Liver (tissue), 9 donors: Measurements from ENCODE around the gene PARVG. TPM values are rescaled to one million over a fixed set of nuclear protein-coding genes. Genes with fewer than 3 reads are reported as not detected.

Experiments
- DNase-seq: peaks from one replicate; pipeline ENCODE4 v3.0.0-alpha.2; 2017; ENCODE audit warnings: low spot score
- H3K27ac ChIP-seq, 2 donors: one replicate each; pipeline ENCODE4 v1.7.0; 2013; ENCODE audit warnings: inconsistent platforms in 2 of 2, low read length in 2 of 2, control low read depth in 1 of 2, low read depth in 1 of 2, mild to moderate bottlenecking in 1 of 2
- H3K27me3 ChIP-seq, 4 donors: one replicate each; pipeline versions ENCODE4 v1.6.1 to v1.7.0; 2013; ENCODE audit warnings: low read length in 3 of 4, inconsistent platforms in 1 of 4, mild to moderate bottlenecking in 1 of 4, moderate library complexity in 1 of 4; ENCODE audit not compliant: control insufficient read depth in 4 of 4, insufficient read depth in 4 of 4
- H3K36me3 ChIP-seq, 4 donors: one replicate each; pipeline versions ENCODE4 v1.6.1 to v1.7.0; 2013; ENCODE audit warnings: low read length in 3 of 4, mild to moderate bottlenecking in 3 of 4, low read depth in 1 of 4, moderate library complexity in 1 of 4; ENCODE audit not compliant: control insufficient read depth in 4 of 4, insufficient read depth in 3 of 4
- H3K4me1 ChIP-seq, 4 donors: one replicate each; pipeline versions ENCODE4 v1.6.1 to v1.7.0; 2013; ENCODE audit warnings: low read length in 3 of 4, mild to moderate bottlenecking in 3 of 4, moderate library complexity in 1 of 4; ENCODE audit not compliant: control insufficient read depth in 4 of 4, insufficient read depth in 4 of 4
- H3K4me3 ChIP-seq, 3 donors: one replicate each; pipeline versions ENCODE4 v1.6.1 to v1.7.0; 2013; ENCODE audit warnings: low read length in 3 of 3, control low read depth in 1 of 3, low read depth in 1 of 3, mild to moderate bottlenecking in 1 of 3
- H3K9ac ChIP-seq, 2 donors: one replicate each; pipeline ENCODE4 v1.7.0; 2013; ENCODE audit warnings: low read length in 2 of 2, mild to moderate bottlenecking in 2 of 2, moderate library complexity in 2 of 2, control low read depth in 1 of 2, low read depth in 1 of 2
- H3K9me3 ChIP-seq, 4 donors: one replicate each; pipeline versions ENCODE4 v1.6.1 to v1.7.0; 2013; ENCODE audit warnings: low read length in 3 of 4; ENCODE audit not compliant: control insufficient read depth in 4 of 4
- ATF3 ChIP-seq: IDR thresholded peaks from 2 replicates; pipeline ENCODE4 v1.6.1; 2016; ENCODE audit warnings: antibody characterized with exemption
- CTCF ChIP-seq: fragments of 150-350 bp; IDR thresholded peaks from 2 replicates; pipeline ENCODE4 v1.5.1; 2017; ENCODE audit warnings: improper control_type of control experiment, low read depth, low read length; ENCODE audit not compliant: missing input control
- EGR1 ChIP-seq, 2 donors: IDR thresholded peaks; 2 replicates each; pipeline ENCODE4 v1.6.1; 2016 to 2018; ENCODE audit warnings: antibody characterized with exemption in 2 of 2, low read depth in 2 of 2
- FOXA1 ChIP-seq: IDR thresholded peaks from 2 replicates; pipeline ENCODE4 v1.6.1; 2016; ENCODE audit warnings: antibody characterized with exemption
- FOXA2 ChIP-seq: IDR thresholded peaks from 2 replicates; pipeline ENCODE4 v1.6.1; 2016; ENCODE audit warnings: antibody characterized with exemption
- GABPA ChIP-seq, 2 donors: IDR thresholded peaks in 1 of 2; conservative IDR thresholded peaks in 1 of 2; 2 replicates each; pipeline ENCODE4 v1.6.1; 2016; ENCODE audit warnings: antibody characterized with exemption in 2 of 2, mild to moderate bottlenecking in 1 of 2, moderate library complexity in 1 of 2
- HNF4A ChIP-seq, 2 donors: conservative IDR thresholded peaks; 2 replicates each; pipeline ENCODE4 v1.6.1; 2016; ENCODE audit warnings: antibody characterized with exemption in 2 of 2, mild to moderate bottlenecking in 2 of 2
- HNF4G ChIP-seq: IDR thresholded peaks from 2 replicates; pipeline ENCODE4 v1.6.1; 2016; ENCODE audit warnings: antibody characterized with exemption
- JUND ChIP-seq, 2 donors: IDR thresholded peaks; 2 replicates each; pipeline ENCODE4 v1.6.1; 2016; ENCODE audit warnings: antibody characterized with exemption in 2 of 2
- NR2F2 ChIP-seq: IDR thresholded peaks from 2 replicates; pipeline ENCODE4 v1.6.1; 2016; ENCODE audit warnings: antibody characterized with exemption
- RAD21 ChIP-seq, 2 donors: IDR thresholded peaks; 2 replicates each; pipeline ENCODE4 v1.6.1; 2016; ENCODE audit warnings: antibody characterized with exemption in 2 of 2, mild to moderate bottlenecking in 2 of 2
- RXRA ChIP-seq, 2 donors: IDR thresholded peaks; 2 replicates each; pipeline ENCODE4 v1.6.1; 2017 to 2018; ENCODE audit warnings: antibody characterized with exemption in 2 of 2, mild to moderate bottlenecking in 1 of 2
- SP1 ChIP-seq: IDR thresholded peaks from 2 replicates; pipeline ENCODE4 v1.6.1; 2018; ENCODE audit warnings: antibody characterized with exemption, mild to moderate bottlenecking
- TAF1 ChIP-seq: conservative IDR thresholded peaks from 2 replicates; pipeline ENCODE4 v1.6.1; 2016; ENCODE audit warnings: antibody characterized with exemption, mild to moderate bottlenecking
- YY1 ChIP-seq: IDR thresholded peaks from 2 replicates; pipeline ENCODE4 v1.6.1; 2016; ENCODE audit warnings: antibody characterized with exemption, mild to moderate bottlenecking
- ZBTB33 ChIP-seq: IDR thresholded peaks from 2 replicates; pipeline ENCODE4 v1.6.1; 2016; ENCODE audit warnings: antibody characterized with exemption
- WGBS: extraction: QIAGEN DNeasy Blood & Tissue Kit; methylation state at CpG from one replicate; pipeline ENCODE4 v1.1.7; 2013; 5-methylcytosine and 5-hydroxymethylcytosine counted together
- polyA plus RNA-seq, 2 donors: library from polyadenylated mRNA; stranded (reverse) in 1 of 2; unstranded in 1 of 2; fragments of 200-250 nt in 1 of 2; fragments of >200 nt in 1 of 2; fragmentation: Nextera tagmentation in 1 of 2; extraction: Ambion mirVana in 1 of 2; gene quantifications; one replicate each; pipeline versions ENCODE4 v1.2.1 to v1.2.3, GENCODE V29; 2013 to 2015
- total RNA-seq, 2 donors: library from RNA; depleted of rRNA; stranded (reverse); fragments of >200 nt; gene quantifications; one replicate each; pipeline ENCODE4 v1.2.3, GENCODE V29; 2014
- TF ChIP-seq, protein P1 (sequence below): IDR thresholded peaks from 2 replicates; pipeline ENCODE4 v1.6.1; 2016; ENCODE audit warnings: antibody characterized with exemption
- TF ChIP-seq, protein P2 (sequence below): IDR thresholded peaks from 2 replicates; pipeline ENCODE4 v1.6.1; 2016; ENCODE audit warnings: antibody characterized with exemption, mild to moderate bottlenecking
- donor health status: healthy.
- donor health status: healthy.
- donor health status: healthy.
- donor health status: healthy.
- donor health status: healthy.

The PARVG gene
- total and polyA plus RNA-seq, 4 donors: 4.0 to 12.1 (median 6.6) TPM

DNA sequence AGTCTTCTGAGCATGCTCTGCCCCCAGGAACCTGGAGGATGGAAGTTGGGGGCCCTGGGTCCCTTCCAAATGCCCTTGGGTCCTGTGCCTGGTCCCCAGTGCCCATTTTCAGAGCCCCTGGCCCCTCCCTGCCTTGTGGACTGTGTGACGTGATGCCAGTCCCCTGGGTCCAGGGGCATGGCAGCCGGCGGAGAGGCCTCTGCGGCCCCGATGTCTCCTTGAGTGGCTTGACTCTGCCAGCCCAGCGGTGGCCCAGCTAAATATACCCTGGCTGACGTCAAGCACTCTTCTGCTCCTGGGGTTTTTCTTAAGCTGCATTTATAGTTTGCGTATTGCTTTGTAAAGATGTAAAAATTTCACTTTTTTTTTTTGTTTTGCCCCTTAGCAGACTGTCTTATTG is 35.2 kb upstream of the PARVG start:
- H3K4me3 ChIP-seq: no peak overlapping the region
- no peak for TF ChIP-seq FOXA2
- TF ChIP-seq NR2F2: no peak
- TF ChIP-seq GABPA (IDR thresholded peaks at IDR 0.05 in 1 of 2, conservative IDR thresholded peaks at IDR 0.05 in 1 of 2): no peak
- TF ChIP-seq RAD21 (IDR thresholded peaks at IDR 0.05): no peak
- TF ChIP-seq JUND (IDR thresholded peaks at IDR 0.05): no peak
- no peak for TF ChIP-seq ZBTB33
- TF ChIP-seq, protein P1, sequence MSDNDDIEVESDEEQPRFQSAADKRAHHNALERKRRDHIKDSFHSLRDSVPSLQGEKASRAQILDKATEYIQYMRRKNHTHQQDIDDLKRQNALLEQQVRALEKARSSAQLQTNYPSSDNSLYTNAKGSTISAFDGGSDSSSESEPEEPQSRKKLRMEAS: no peak
- no peak for TF ChIP-seq SP1
- TF ChIP-seq, protein P2, sequence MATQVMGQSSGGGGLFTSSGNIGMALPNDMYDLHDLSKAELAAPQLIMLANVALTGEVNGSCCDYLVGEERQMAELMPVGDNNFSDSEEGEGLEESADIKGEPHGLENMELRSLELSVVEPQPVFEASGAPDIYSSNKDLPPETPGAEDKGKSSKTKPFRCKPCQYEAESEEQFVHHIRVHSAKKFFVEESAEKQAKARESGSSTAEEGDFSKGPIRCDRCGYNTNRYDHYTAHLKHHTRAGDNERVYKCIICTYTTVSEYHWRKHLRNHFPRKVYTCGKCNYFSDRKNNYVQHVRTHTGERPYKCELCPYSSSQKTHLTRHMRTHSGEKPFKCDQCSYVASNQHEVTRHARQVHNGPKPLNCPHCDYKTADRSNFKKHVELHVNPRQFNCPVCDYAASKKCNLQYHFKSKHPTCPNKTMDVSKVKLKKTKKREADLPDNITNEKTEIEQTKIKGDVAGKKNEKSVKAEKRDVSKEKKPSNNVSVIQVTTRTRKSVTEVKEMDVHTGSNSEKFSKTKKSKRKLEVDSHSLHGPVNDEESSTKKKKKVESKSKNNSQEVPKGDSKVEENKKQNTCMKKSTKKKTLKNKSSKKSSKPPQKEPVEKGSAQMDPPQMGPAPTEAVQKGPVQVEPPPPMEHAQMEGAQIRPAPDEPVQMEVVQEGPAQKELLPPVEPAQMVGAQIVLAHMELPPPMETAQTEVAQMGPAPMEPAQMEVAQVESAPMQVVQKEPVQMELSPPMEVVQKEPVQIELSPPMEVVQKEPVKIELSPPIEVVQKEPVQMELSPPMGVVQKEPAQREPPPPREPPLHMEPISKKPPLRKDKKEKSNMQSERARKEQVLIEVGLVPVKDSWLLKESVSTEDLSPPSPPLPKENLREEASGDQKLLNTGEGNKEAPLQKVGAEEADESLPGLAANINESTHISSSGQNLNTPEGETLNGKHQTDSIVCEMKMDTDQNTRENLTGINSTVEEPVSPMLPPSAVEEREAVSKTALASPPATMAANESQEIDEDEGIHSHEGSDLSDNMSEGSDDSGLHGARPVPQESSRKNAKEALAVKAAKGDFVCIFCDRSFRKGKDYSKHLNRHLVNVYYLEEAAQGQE: no peak
- TF ChIP-seq TAF1: no peak
- TF ChIP-seq HNF4A (conservative IDR thresholded peaks at IDR 0.05): no peak
- no peak for TF ChIP-seq FOXA1
- TF ChIP-seq YY1: no peak
- TF ChIP-seq EGR1 (IDR thresholded peaks at IDR 0.05; ENCODE audit: low read depth in 2 of 2): no peak
- TF ChIP-seq RXRA (IDR thresholded peaks at IDR 0.05): no peak
- TF ChIP-seq CTCF: no peak
- TF ChIP-seq ATF3: no peak
- TF ChIP-seq HNF4G: no peak
- H3K9ac ChIP-seq: no peak overlapping the region
- H3K27ac ChIP-seq: no peak overlapping the region
- no peaks in the 10 kb centered on the region for H3K27me3 ChIP-seq
- no peaks in the 10 kb centered on the region for H3K36me3 ChIP-seq
- H3K4me1 ChIP-seq: no peaks in the 10 kb centered on the region
- no peak for DNase-seq
- WGBS: 90% methylated on average over 8 of the region's 8 CpGs
- no peaks in the 10 kb centered on the region for H3K9me3 ChIP-seq
